H54 (cell line): Measurements from ENCODE around the gene C22orf23.
"Not testable (repeated sequence)": the region's sequence is repeated elsewhere in the genome, so short reads cannot be mapped to it uniquely, and the experiment has no call there.

Source experiments
- DNase-seq: peaks from one replicate; pipeline ENCODE4 v3.0.0; 2011; ENCODE audit warnings: low spot score, mixed read lengths; ENCODE audit not compliant: insufficient read length
- FAIRE-seq: peaks from 3 replicates; lab custom pipeline; 2011; peaks lifted over from hg19 to GRCh38; lab: Jason Lieb, UNC
- POLR2A ChIP-seq: IDR thresholded peaks from 2 replicates; pipeline ENCODE4 v1.6.1; 2011; ENCODE audit warnings: low read depth, mild to moderate bottlenecking, low read length

Gene C22orf23

DNA sequence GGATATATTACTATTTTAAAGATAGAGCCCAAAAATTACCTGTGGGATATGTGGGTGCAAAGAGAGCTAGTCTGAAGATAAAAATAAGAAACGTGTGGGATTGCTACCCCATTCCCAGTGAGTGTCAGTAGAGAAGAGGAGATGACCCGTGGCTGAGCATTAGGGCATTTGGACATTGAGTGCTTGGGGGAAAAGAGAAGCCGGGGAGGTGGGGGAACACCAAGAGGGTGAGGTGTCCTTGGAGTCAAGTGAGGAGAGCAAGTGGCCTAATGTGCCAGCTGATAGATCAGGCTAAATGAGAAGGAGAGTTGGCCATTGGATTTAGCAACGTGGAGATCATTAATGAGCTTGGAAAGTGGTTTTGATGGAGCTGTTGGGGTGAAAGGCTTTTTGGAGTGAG, 1.3 kb upstream of the C22orf23 start:
- DNase-seq (no peak), FAIRE-seq (no peak)
- no peak for TF ChIP-seq POLR2A

DNA sequence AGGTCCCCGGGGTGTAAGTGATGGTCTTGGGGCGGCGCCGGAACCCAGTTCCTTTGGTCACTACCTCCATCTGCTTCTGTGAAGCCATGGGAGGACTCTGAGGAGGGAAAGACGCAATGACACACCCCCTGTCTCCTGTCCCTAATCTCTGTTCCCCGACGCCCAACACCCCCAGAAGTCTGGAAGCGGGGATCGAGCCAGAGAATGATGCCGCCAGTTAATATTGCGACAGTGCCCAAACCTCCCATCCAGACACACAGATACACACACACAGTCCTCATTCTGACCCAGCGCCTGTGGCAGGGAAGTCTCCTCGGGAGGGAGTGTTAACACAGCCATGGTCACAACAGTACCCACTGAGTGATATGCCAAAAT, 352 bp downstream of the C22orf23 start:
- DNase-seq (no peak), FAIRE-seq (no peak)
- no peak for TF ChIP-seq POLR2A

DNA sequence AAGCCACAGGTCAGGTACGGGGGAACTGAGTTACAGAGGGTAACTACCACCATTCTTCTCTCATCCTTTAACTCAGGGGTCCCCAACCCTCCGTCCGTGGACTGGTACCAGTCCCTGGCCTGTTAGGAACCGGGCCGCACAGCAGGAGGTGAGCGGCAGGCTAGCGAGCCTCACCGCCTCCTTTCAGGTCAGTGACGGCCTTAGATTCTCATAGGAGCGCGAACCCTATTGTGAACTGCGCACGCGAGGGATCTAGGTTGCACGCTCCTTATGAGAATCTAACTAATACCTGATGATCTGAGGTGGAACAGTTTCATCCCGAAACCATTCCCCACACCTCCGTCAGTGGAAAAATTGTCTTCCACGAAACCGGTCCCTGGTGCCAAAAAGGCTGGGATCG, 772 bp downstream of the C22orf23 start:
- not testable (repeated sequence) for DNase-seq, FAIRE-seq

DNA sequence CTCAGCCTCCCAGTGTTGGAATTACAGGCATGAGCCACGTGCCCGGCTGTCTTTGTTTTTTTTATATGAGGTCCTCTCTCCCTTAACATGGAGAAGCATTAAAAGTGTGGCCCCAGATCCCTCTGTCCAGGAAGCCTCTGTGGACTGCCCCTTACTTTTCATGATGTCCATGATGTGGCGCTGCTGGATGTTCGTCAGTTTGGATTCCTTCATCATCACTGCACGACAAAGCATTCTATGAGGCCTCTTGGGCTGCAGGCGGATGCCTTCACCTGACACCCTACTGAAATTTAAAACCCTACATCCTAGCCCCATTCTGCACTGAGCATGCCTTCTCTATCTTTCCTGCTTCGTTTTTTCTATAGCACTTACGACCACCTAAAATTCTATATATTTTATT, 2.1 kb downstream of the C22orf23 start:
- no peak for DNase-seq
- no peak for FAIRE-seq
- TF ChIP-seq POLR2A, result no peak

DNA sequence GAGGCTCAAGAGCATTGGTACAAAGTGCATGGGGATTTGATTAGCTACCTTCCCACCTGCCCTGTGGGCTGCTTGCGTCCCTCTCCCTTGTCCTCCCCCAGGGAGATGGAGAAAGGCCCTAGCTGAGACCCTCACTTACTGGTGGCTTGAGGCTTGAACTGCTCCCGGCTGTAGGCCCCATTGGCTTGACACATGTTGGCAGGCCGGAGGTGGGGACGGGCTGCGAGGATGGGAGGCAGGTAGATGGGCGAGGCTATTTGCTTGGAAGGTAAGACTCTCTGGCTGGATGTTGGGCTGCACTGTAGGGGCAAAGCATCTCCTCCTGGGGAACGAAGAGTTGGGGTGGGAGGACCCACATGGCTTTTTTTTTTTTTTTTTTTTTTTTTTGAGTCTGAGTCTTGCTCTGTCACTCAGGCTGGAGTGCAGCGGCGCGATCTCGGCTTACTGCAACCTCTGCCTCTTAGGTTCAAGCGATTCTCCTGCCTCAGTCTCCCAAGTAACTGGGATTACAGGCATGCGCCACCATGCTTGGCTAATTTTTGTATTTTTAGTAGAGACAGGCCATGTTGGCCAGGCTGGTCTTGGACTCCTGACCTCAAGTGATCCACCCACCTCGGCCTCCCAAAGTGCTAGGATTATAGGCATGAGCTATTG, 6.1 kb downstream of the C22orf23 start:
- DNase-seq, FAIRE-seq: not testable (repeated sequence)

DNA sequence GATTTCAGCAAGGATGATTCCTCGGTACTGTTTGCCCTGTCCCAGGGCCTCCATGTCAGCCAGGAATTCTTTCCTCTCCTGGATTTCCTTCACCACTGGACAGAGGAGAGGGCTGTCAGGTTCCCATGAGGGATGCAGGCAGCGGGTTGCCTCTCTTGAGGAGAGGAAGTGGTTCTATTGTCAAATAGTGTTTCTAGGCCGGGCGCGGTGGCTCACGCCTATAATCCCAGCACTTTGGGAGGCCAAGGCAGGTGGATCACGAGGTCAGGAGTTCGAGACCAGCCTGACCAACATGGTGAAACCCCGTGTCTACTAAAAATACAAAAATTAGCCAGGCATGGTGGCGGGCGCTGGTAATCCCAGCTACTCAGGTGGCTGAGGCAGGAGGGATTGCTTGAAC, 9.0 kb downstream of the C22orf23 start:
- FAIRE-seq, DNase-seq: not testable (repeated sequence)

DNA sequence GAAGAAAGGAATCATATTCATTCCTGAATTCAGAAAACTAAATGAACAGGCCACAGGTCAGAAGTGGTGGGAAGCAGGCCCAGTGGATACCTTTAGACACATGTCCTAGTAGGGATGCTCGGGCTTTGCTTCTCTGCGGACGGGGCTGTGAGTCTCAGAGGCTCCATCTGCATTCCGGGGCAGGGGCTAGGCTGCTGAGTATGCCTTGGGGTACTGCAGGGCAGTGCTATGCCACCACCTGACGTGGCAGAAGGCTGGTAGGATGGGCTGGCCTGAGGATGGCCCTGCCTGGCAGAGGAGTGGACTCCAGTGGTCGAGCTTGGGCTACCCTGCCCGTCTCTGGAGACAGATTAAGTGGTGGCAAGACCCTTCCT, 9.6 kb downstream of the C22orf23 start:
- TF ChIP-seq POLR2A, result no peak
- DNase-seq (no peak), FAIRE-seq (no peak)

DNA sequence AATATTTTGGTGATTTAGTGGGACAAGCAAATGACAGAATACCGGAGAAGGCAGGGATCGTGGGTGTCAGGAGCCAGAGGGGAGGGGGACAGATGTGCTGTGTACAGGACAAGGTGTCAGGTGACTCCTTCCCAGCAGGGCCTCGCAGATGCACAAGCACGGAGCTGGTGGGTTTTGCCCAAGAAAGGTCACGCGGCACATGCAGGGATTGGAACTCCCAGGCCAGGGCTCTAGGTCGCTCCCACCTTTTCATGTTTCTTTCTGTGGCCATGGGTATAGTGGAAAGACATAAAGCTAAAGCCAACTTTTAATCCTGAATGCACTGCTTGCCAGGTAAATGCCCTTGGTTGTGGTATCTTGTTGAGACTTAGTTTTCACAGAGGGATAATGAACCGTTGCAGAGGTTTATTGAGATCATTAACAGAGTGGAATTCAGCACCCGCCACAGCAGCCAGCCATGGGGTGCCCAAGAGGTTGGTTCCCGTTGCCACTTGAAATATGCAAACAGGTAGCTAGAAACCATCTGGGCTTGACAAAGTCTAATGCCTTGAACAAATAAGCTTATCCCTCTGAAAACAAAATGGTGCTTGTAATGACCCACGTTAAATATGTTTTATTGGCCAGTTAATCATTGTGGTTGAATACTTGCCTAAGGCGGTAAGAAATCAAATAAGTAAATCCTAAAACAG, 10.1 kb downstream of the C22orf23 start:
- no peak for TF ChIP-seq POLR2A
- FAIRE-seq (no peak), DNase-seq (no peak)

DNA sequence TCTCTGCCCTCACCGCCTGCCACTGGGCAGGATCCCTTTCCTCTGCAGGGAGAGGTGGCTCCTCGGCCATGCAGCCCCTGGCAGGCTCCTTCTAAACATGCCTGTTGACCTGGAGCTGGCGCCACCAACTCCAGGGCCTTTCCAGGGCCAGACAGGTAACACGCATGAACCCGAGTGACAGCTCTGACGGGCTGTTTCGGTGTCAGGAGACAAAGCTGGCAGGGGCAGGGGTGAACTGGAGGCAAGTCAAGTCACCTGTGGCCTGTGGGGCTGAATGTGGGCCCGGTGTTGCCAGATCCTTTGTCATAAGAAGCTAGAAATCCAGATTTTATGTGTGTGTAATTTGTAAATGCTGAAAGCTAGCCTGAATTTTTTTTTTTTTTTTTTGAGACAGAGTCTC, 11.3 kb downstream of the C22orf23 start:
- FAIRE-seq (no peak), DNase-seq (no peak)
- TF ChIP-seq POLR2A, result no peak

DNA sequence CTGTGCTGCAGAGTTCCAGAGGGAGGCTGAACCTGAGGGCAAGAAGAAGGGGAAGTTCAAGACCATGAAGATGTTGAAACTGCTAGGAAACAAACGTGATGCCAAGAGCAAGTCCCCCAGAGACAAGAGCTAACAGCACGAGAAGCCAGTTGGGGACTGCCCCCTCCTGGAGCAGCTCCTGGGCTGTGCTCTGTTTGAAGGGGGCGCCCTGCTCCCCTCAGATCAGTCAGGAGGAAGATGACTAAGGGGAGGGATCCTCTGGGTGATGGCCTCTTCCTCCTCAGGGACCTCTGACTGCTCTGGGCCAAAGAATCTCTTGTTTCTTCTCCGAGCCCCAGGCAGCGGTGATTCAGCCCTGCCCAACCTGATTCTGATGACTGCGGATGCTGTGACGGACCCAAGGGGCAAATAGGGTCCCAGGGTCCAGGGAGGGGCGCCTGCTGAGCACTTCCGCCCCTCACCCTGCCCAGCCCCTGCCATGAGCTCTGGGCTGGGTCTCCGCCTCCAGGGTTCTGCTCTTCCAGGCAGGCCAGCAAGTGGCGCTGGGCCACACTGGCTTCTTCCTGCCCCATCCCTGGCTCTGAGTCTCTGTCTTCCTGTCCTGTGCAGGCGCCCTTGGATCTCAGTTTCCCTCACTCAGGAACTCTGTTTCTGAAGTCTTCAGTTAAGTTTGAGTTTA, 12.6 kb downstream of the C22orf23 start:
- DNase-seq, result no peak
- TF ChIP-seq POLR2A, result no peak
- no peak for FAIRE-seq

DNA sequence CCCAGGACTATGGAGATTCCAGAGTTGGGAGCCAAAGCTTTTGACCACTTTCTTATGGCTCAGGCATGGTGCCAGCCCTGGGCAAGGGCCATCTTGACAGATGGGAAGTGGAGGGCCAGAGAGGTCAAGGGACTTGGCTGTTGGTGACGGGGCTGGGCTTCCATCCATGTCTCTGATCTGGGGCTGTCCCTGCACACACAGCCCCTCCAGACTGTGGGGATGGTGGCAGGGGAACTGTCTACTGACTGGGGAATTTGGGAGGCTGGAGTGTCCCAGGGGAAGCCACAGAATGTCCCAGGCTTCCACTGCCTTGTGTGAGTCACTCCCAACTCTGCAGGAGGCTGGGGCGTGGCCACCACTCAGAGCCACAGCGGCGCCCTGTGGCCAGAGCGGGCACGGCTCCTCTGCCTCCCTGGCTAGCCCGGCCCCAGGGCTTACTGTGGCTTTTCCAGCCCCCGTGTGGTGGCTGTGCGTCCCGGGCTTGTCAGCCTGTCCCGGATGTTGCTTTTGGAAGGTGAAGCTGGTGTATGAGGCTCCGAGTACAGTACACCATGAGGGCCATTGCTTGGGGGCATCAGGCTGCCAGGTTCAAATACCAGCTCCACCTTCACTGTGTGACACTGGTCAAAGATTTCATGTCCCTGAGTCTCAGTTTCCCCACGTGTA, 19.6 kb downstream of the C22orf23 start:
- peak; percentile 81 for FAIRE-seq
- TF ChIP-seq POLR2A, result 0 out of 2 replicates have a peak, but pooled peaks have one; percentile 7
- peak; percentile 78 for DNase-seq

DNA sequence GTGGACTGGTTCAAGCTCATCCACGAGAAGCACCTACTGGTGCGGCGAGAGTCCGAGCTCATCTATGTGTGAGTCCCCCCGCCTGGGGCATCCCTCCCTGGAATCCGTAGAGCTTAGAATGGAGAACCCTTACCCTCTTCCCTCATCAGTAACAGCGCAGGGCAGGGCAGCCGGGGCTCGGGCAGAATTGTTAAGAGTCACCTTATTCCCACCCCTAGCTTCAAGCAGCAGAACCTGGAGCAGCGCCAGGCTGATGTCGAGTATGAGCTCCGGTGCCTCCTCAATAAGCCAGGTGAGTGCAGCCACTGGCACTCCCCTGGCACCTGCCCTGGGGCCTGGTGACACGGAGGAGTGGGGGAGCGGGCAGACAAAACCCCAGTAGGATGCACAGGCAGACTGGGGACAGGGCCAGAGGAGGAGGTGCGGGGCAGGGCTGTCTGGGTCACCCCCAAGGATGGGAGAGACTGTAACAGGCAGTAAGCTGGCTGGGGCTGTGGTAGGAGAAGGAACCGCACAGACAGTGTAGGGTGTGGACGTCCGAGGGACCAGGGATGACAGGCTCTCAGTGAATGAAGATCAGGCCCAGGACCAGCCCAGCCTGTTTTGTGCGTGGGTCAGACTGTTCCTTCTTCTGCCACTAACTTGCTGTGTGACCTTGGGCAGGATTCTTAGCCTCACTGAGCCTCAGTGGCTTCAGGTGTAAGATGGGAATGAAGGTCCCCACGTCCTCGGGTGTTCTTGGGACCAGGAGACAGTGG, 20.4 kb downstream of the C22orf23 start:
- DNase-seq (no peak), FAIRE-seq (no peak)
- TF ChIP-seq POLR2A, result no peak

DNA sequence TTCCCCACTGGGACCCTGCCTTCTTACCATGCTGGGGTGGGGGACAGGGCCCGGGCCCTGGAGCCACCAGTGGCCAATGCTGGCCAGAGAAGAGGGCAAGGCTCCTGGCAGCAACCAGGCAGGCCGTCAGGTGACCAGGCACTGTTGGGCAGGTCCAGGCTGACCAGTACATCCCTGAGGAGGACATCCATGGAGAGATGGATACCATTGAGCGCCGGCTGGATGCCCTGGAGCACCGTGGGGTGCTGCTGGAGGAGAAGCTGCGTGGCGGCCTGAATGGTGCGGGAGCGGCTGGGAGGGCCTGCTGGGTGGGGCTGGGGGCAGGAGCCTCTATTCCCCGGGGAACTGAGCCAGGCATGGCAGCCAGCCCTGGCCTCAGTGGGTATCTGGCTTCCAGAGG, 21.0 kb downstream of the C22orf23 start:
- FAIRE-seq (no peak), DNase-seq (no peak)
- no peak for TF ChIP-seq POLR2A
